ENCODE measurements around the gene GAB1.

GAB1 gene

DNA sequence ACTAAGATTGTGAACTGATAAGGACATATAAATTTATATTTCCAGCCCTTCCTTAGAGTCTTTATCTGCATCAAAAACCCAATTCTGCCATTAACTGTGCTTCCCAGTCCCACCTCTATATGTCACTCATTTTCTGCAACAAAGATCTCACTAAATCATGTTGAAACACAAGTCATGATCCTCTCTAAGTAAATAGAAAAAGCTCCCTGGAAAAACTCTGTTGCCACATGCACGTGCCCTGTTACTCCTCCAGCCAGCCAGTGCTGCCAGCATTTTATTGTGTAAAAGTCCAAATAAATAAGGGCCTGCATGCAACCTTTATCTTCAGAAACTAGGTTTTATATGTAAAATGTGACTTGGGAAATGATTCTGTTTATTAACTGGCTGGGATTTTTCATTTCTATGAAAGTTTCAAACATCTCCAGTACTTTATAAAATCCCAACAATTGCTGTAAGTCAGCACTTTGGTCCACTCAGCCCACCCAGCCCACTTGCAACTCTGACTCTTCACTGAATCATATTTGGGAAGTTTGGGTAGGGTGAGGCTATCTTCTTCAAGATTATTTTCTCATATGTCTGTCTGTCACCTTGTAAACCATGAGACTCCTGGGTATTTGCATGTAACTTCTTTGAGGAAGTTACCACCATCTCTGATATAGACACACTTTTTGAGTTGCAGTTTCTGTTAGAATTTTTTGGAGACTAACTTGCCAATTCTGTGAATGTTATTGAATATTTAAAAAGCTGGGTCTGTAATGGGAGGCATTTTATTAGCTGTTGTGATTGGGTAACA is 136.9 kb downstream of the GAB1 start:
- in situ Hi-C loops (cut with HindIII; ENCODE audit: low sequenced_read_pairs): no loop called here

DNA sequence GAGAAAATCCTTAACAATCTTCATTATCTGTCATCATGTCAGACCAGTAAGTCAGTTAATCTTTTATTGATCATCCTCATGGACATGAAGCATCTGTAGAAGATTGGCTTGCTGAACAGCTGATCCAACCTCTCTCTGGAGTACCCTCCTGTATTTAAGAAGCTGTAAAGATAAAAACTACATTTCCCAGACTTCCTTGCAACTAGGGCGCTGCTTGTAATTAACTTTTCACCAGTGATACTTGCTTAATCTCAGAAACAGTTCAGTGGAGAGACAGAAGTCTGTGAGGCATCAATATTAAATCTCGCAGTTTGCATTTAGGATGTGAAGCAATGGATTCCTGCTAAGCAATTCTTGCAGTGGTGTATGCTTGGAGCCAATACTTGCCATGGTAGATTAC is 140.8 kb downstream of the GAB1 start:
- in situ Hi-C loops (cut with HindIII; ENCODE audit: low sequenced_read_pairs): no loop called here

DNA sequence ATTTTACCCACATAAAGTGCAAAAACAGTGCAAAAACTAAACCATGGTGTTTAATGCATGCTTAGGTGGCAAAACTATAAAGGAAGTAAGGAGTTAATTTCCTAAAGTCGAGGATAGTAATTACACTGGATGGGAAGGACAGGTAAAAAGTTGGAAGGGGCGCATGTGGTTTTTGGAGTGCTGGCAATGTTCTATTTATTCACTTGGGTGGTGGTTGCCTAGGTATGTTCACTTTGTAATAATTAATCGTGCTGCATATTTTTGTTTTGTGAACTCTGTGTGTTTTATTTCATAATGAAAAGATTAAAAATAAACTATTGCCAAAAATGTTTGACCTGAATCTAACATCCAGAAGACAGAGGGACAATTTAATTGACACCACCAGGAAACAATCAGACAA is 144.7 kb downstream of the GAB1 start:
- in situ Hi-C loops (cut with HindIII; ENCODE audit: low sequenced_read_pairs): no loop called here

DNA sequence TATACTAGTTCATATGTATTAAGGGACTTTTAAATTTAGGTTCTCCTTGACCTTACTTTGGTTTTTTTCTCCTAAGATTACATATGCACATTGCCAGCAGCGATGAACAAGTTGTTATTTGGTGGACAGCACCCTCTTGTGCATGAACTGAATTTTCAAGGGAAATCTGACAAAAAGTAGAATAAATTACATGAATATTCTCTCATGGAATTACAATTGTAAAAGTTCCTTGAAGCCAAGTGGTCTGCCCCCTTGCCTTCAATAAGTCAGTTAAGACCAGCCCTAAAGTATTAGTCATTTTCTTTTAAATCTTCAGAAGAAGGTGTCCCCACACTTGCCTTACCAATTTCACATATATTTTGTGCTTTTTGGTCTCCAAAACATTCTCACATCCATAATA is 146.2 kb downstream of the GAB1 start:
- in situ Hi-C loops (cut with HindIII; ENCODE audit: low sequenced_read_pairs): no loop called here

DNA sequence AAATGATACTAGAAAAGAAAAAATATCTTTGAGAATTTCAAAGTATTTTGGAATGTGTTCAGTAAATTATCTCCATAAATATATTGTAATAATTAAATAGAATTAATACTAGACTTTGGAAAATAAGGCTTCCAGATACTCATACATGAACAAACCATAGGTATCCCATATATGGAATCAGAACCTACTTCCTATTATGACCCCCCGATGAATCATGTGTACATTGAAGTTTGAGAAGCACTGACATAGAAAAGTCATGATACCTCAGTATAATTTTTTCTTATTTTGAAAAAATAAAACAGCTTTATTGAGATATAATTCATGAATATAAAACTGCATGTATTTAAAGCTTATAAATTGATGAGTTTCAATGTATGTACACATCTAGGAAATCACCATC is 149.6 kb downstream of the GAB1 start:
- in situ Hi-C loops (cut with HindIII; ENCODE audit: low sequenced_read_pairs): no loop called here

DNA sequence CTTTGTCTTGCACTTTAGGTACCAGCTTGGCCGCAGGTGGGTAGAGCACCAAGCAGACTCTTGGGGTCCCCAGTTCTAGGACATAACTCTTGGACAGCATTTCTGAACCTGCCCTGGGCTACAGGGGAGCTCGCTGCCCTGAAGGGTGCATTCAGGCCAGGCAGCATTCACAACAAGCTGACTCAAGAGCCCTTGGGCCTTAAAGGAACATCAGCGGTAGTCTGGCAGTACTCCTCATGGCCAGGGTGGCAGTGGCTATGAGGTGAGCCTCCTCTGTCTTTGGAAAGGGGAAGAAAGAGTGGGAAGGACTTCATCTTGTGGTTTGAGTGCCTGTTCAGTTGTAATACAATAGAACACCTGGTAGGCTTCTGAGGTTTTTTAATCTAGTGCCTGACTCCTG is 152.0 kb downstream of the GAB1 start:
- in situ Hi-C loops (cut with HindIII; ENCODE audit: low sequenced_read_pairs): no loop called here

DNA sequence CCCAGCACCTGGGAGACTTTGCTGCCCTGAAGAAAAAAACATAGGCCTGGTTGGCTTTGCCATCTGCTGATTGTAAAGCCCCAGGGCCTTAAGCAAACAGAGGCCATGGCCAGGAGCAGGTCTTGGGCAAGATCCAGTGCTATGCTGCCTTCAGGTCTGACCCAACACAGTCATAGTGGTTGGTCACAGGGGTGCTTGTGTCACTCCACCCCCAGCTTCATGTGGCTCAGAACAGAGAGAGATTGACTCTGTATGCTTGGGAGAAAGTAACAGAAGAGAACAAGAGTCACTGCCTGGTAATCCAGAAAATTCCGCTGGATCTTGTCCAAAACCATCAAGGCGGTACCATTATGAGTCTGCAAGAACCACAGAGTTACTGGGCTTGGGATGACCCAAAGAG is 152.4 kb downstream of the GAB1 start:
- in situ Hi-C loops (cut with HindIII; ENCODE audit: low sequenced_read_pairs): no loop called here

DNA sequence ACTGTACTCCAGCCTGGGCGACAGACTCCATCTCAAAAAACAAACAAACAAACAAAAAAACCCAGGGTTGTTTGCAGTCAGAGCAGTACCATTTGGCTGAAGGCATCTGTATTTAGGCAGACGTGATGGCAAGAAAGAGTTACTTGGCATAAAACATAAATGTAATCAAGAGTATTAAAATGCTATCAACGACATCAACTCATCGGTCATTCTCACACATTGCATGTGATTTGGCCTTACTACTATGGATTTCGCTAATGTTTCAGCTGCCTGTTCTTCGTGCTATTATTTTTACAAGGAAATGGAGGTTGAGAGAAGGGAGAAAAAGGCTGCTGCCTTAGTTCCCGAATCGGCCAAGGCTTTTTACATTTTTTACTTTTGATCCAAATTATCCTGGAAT is 161.3 kb downstream of the GAB1 start:
- in situ Hi-C loops (cut with HindIII; ENCODE audit: low sequenced_read_pairs): no loop called here

DNA sequence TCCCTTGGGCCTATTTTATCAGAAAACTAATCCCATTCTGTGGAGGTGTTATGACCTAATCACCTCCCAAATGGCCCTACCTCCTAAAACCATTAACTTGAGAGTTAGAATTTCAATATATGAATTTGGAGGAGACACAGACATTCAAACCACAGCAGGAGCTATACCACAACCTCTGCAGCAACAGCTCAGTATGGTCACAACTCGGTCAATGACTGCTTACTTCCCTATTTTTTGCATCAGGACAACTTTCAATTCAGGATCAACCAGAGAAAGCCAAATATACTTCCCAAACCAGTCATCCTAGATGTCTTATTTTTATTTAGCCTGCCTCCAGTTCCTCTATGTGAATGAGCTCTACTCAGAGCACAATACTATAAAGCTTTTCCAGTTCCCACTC is 165.6 kb downstream of the GAB1 start:
- in situ Hi-C loops (cut with HindIII; ENCODE audit: low sequenced_read_pairs): no loop called here

DNA sequence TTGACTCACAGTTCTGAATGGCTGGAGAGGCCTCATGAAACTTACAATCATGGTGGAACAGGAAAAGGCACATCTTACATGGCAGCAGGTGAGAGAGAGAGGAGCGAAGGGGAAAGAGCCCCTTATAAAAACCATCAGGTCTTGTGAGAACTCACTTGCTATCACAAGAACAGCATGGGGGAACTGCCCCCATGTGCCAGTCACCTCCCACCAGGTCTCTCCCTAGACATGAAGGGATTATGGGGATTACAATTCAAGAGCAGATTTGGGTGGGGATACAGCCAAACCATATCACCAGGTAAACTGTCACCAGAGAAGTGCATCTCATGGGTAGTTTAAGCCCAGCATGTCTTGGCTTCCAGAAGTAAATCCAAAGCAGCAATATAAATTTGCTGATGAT is 169.4 kb downstream of the GAB1 start:
- in situ Hi-C loops (cut with HindIII; ENCODE audit: low sequenced_read_pairs): no loop called here

DNA sequence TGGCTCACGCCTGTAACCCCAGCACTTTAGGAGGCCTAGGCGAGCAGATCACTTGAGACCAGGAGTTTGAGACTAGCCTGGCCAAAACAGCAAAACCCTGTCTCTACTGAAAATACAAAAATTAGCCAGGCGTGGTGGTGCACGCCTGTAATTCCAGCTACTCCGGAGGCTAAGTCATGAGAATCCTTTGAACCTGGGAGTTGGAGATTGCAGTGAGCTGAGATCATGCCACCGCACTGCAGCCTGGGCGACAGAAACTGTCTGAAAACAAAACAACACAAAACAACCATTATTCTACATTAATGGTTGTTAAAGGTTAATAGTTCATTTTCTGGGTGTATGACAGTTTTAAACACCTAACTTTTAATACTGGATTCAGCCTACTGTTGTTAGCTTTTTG is 175.2 kb downstream of the GAB1 start:
- in situ Hi-C loops (cut with HindIII; ENCODE audit: low sequenced_read_pairs): no loop called here

DNA sequence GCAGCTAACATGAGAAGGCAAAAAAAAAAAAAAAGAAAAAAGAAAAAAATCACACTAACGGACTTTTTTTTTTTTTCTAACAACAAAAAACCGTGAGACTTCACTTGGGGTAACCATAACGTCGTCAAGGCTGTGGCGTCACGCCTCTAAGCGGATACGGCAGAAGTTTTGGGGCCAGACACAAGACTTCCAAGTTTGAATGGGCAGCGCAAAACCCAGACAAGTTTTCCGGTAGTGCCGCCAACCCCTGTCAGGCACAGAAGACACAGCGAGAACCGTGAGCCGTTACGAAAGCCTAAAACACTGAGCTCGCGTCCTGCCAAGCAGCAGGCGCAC is 176.3 kb downstream of the GAB1 start:
- in situ Hi-C loops (cut with HindIII; ENCODE audit: low sequenced_read_pairs): no loop called here

DNA sequence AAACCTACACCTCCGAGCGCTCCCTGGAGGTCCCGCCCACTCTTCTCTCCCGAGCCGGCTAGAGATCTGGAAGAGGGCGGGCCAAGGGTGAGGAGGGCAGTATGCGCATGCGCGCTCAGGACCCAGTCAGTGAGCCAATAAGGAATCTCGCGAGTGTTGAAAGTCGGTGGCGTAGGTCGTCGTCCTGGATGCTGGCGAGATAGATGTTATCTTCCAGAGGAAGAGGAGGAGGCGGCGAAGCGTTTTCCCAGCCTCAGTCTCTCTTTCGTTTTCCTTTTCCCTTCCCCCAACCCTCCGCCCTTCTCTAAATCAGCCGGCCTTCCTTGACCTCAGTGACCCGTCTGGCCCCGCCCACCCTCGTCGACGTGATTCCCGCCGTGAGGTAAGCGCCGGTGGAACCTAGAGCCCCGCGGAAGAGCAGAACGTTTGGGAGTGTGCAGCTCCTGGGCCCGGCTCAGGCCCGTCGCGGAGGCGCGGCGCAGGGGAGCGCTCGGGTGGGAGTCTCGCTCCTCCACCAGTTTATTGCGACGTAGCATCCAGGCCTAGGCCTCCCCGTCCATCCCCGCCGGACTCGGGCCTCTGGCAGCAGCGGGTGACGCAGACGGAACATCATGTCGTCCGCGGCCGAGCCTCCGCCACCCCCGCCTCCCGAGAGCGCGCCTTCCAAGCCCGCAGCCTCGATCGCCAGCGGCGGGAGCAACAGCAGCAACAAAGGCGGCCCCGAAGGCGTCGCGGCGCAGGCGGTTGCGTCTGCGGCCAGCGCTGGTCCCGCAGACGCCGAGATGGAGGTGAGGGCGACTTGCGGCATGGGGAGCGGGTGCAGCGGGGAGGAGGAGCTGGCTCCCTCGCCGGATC is 176.9 kb downstream of the GAB1 start, which contains the start of gene SMARCA5:
SMARCA5 (plus strand) TSS at position 389 of the 855 bp plus-strand sequence; CDS start at position 612, 223 bp downstream.
- in situ Hi-C loops (cut with HindIII; ENCODE audit: low sequenced_read_pairs): no loop called here

DNA sequence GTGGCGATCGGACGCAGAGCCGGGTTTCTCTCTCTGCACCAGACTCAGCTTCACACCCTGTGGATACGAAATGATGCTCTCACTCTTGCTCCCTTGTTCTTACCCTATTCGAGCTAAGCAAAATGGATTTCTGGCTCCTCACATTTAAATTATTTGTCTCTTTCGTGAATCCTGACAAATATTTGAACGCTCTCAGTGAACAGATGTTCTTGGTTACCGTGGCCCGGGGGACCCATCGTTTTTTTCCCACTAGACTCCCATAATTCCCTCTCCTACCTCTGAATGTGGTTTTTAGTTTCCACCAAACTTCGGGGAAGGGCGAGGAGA is 177.5 kb downstream of the GAB1 start:
- in situ Hi-C loops (cut with HindIII; ENCODE audit: low sequenced_read_pairs): no loop called here

DNA sequence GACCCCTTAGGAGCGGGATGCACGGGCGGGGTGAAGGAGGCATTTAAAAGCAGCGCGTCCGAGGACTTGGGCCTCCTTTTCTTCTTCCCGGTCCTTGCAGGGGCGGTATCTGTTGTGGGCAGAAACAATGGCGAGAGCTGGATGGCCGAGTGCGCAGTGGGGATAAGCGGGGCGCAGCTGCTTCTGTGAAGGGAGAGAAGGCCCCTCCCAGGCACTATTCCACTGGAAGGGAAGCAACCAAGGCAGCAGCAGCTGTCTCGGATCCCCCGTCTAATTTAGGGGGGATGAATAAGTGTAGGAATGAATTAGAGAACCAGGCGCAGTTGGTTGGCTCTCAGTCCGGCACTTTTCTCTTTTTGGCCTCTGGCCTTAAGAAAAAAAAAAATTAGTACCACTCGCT is 177.8 kb downstream of the GAB1 start:
- in situ Hi-C loops (cut with HindIII; ENCODE audit: low sequenced_read_pairs): no loop called here

DNA sequence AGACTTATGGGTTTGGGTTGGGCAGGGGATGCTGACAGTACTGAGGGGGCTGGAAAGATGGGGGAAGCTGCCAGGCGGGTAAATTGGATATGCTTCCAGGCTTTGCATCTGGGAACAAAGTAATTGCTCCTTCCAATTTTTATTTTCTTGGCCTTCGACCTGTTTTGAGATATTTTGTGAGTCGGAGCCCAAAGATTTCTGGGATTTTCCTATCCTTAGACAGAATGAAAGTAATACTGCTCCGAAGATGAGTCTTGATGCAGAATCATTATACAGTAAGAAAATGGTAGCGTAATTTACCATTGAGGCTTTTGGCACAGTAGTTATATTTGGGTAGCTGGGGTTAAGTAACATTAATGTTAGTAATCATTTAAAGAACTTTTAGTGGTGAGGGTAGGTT is 178.2 kb downstream of the GAB1 start:
- in situ Hi-C loops (cut with HindIII; ENCODE audit: low sequenced_read_pairs): no loop called here

DNA sequence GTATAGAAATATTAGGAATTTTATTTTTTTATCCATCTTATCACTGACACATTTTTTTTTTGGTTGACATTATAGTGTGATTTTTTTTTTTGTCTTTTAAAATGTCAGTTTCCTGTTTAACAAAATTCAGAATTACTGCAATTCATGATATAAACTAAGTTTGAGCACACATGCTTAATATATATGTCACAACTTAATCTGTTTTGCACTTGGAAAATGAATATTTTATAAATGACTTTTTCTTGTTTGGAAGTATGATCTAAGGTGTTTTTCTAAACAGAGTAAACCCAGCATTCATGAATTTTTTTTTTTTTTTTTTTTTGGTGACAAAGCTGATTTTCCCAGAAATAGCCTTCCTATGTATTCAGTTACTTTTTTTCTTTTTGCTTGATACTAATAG is 179.2 kb downstream of the GAB1 start:
- in situ Hi-C loops (cut with HindIII; ENCODE audit: low sequenced_read_pairs): no loop called here

DNA sequence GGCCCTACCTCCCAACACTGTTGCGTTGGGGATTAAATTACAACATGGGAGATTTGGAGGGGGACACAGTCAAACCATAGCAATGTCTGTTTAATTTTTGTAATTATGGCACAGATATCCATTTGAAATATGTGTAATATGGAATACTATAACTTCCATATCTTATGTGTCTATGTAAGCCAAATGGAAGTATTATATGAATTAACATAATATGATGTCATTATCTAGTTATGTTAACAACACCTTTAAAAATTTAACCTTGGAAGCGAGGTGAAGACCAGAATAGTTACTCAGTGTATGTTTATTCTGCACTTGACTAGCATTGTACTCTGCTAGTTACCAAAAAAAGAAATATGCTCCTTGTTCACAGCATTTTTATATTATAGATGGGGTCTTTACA is 181.1 kb downstream of the GAB1 start:
- in situ Hi-C loops (cut with HindIII; ENCODE audit: low sequenced_read_pairs): no loop called here

Measured in DLD1 (cell line).